CD4-positive, alpha-beta T cell treated with Interleukin-2 at 100 ng/mL for 4 hours (primary cell): ENCODE data around the gene ENTPD8.
"Not testable (repeated sequence)": the region's sequence is repeated elsewhere in the genome, so short reads cannot be mapped to it uniquely, and the experiment has no call there.

Source experiments
- DNase-seq: peaks from one replicate; pipeline ENCODE4 v3.0.0-alpha.2; 2020; ENCODE audit warnings: low spot score

The ENTPD8 gene

GRCh38 chr9:137475666-137476065, 34.5 kb upstream of the ENTPD8 start:
- no peak for DNase-seq

GRCh38 chr9:137474271-137474670, 33.1 kb upstream of the ENTPD8 start:
- no peak for DNase-seq

GRCh38 chr9:137470785-137471184, 29.6 kb upstream of the ENTPD8 start:
- no peak for DNase-seq

- no peak for DNase-seq
Measured at GRCh38 chr9:137467896-137468295, 26.7 kb upstream of the ENTPD8 start.

- no peak for DNase-seq
Measured at GRCh38 chr9:137467161-137467581, 26.0 kb upstream of the ENTPD8 start.

- DNase-seq, result not testable (repeated sequence)
Measured at GRCh38 chr9:137466389-137467085, 25.4 kb upstream of the ENTPD8 start.

- no peak for DNase-seq
Measured at GRCh38 chr9:137465720-137466388, 24.7 kb upstream of the ENTPD8 start.

GRCh38 chr9:137465000-137465719, 24.0 kb upstream of the ENTPD8 start:
- DNase-seq, result no peak

GRCh38 chr9:137464291-137464999, 23.3 kb upstream of the ENTPD8 start:
- no peak for DNase-seq

GRCh38 chr9:137463931-137464290, 22.8 kb upstream of the ENTPD8 start:
- no peak for DNase-seq

- DNase-seq, result no peak
Measured at GRCh38 chr9:137462986-137463930, 22.1 kb upstream of the ENTPD8 start.

- no peak for DNase-seq
Measured at GRCh38 chr9:137462396-137462985, 21.3 kb upstream of the ENTPD8 start.

GRCh38 chr9:137461663-137462395, 20.7 kb upstream of the ENTPD8 start:
- peak; percentile 72 for DNase-seq

GRCh38 chr9:137461316-137461662, 20.1 kb upstream of the ENTPD8 start:
- no peak for DNase-seq

GRCh38 chr9:137460363-137461315, 19.5 kb upstream of the ENTPD8 start:
- no peak for DNase-seq

GRCh38 chr9:137459601-137460362, 18.6 kb upstream of the ENTPD8 start:
- no peak for DNase-seq

GRCh38 chr9:137459152-137459600, 18.0 kb upstream of the ENTPD8 start, which contains the start of gene NSMF:
TSS of gene NSMF (minus strand) at chr9:137459334. CDS start at chr9:137459102, 232 bp downstream.
- peak; percentile 92 for DNase-seq
